ENCODE measurements around the gene RXRA.

RXRA gene

GRCh38 chr9:134420974-134421432 is 94.7 kb downstream of the RXRA start:
- no peak for DNase-seq

- no peak for DNase-seq
These were observed 95.6 kb downstream of the RXRA start for GRCh38 chr9:134421888-134422287.

GRCh38 chr9:134422301-134423090 is 96.2 kb downstream of the RXRA start:
- no peak for DNase-seq

- DNase-seq = no peak
These were observed 96.9 kb downstream of the RXRA start for GRCh38 chr9:134423166-134423565.

- DNase-seq = no peak
These were observed 97.5 kb downstream of the RXRA start for GRCh38 chr9:134423749-134424148.

GRCh38 chr9:134424818-134425217 is 98.6 kb downstream of the RXRA start:
- no peak for DNase-seq

- no peak for DNase-seq
These were observed 99.1 kb downstream of the RXRA start for GRCh38 chr9:134425401-134425800.

GRCh38 chr9:134425812-134426211 is 99.6 kb downstream of the RXRA start:
- no peak for DNase-seq

- no peak for DNase-seq
These were observed 100.2 kb downstream of the RXRA start for GRCh38 chr9:134426436-134426835.

GRCh38 chr9:134427153-134427782 is 101.0 kb downstream of the RXRA start:
- DNase-seq = no peak

- no peak for DNase-seq
These were observed 102.3 kb downstream of the RXRA start for GRCh38 chr9:134428559-134428958.

GRCh38 chr9:134429007-134429406 is 102.8 kb downstream of the RXRA start:
- no peak for DNase-seq

- DNase-seq = no peak
These were observed 103.2 kb downstream of the RXRA start for GRCh38 chr9:134429481-134429880.

GRCh38 chr9:134431095-134431494 is 104.8 kb downstream of the RXRA start:
- DNase-seq = no peak

GRCh38 chr9:134431626-134432025 is 105.4 kb downstream of the RXRA start:
- no peak for DNase-seq

GRCh38 chr9:134432471-134432870 is 106.2 kb downstream of the RXRA start:
- no peak for DNase-seq

GRCh38 chr9:134433101-134433500 is 106.8 kb downstream of the RXRA start:
- no peak for DNase-seq

- DNase-seq = no peak
These were observed 107.9 kb downstream of the RXRA start for GRCh38 chr9:134433909-134434882.

GRCh38 chr9:134434894-134435506 is 108.7 kb downstream of the RXRA start:
- DNase-seq = peak; percentile 92

- no peak for DNase-seq
These were observed 109.5 kb downstream of the RXRA start for GRCh38 chr9:134435550-134436378.

- DNase-seq = no peak
These were observed 110.1 kb downstream of the RXRA start for GRCh38 chr9:134436379-134436762.

GRCh38 chr9:134436911-134437310 is 110.7 kb downstream of the RXRA start:
- no peak for DNase-seq
